ENCODE data around the gene SLC25A25.

Gene SLC25A25

GRCh38 chr9:128101690-128102089 is 33.7 kb downstream of the SLC25A25 start:
- no peak overlapping the region for H3K4me3 ChIP-seq (ENCODE audit: low read depth, low read length)
- DNase-seq (ENCODE audit: low read depth) = no peak
- TF ChIP-seq, protein P1, sequence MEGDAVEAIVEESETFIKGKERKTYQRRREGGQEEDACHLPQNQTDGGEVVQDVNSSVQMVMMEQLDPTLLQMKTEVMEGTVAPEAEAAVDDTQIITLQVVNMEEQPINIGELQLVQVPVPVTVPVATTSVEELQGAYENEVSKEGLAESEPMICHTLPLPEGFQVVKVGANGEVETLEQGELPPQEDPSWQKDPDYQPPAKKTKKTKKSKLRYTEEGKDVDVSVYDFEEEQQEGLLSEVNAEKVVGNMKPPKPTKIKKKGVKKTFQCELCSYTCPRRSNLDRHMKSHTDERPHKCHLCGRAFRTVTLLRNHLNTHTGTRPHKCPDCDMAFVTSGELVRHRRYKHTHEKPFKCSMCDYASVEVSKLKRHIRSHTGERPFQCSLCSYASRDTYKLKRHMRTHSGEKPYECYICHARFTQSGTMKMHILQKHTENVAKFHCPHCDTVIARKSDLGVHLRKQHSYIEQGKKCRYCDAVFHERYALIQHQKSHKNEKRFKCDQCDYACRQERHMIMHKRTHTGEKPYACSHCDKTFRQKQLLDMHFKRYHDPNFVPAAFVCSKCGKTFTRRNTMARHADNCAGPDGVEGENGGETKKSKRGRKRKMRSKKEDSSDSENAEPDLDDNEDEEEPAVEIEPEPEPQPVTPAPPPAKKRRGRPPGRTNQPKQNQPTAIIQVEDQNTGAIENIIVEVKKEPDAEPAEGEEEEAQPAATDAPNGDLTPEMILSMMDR (IDR thresholded peaks at IDR 0.05; ENCODE audit: control insufficient read depth, extremely low read depth, insufficient read depth) = no peak

DNA sequence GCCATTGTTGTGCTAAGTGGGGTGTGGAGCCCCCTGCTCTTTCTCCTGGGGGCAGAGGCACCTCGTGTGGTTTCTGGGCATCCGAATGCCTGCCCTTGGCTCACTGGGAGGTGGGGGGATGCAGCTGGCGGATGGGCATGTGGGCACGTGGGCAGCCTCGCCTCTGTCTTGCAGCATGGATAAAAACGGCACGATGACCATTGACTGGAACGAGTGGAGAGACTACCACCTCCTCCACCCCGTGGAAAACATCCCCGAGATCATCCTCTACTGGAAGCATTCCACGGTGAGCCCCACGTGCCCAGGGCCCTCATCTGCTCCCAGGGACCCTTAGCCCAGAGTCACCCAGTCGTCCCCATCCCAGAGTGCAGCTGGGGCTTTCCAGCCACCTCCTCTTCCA is 34.2 kb downstream of the SLC25A25 start:
- TF ChIP-seq, protein P1 (IDR thresholded peaks at IDR 0.05; ENCODE audit: control insufficient read depth, extremely low read depth, insufficient read depth) = no peak
- H3K4me3 ChIP-seq (ENCODE audit: low read depth, low read length) = no peak overlapping the region
- no peak for DNase-seq (ENCODE audit: low read depth)

GRCh38 chr9:128102861-128103588 is 35.0 kb downstream of the SLC25A25 start:
- peak; percentile 93 for DNase-seq (ENCODE audit: low read depth)
- TF ChIP-seq, protein P1 (IDR thresholded peaks at IDR 0.05; ENCODE audit: control insufficient read depth, extremely low read depth, insufficient read depth) = no peak
- no peak overlapping the region for H3K4me3 ChIP-seq (ENCODE audit: low read depth, low read length)

DNA sequence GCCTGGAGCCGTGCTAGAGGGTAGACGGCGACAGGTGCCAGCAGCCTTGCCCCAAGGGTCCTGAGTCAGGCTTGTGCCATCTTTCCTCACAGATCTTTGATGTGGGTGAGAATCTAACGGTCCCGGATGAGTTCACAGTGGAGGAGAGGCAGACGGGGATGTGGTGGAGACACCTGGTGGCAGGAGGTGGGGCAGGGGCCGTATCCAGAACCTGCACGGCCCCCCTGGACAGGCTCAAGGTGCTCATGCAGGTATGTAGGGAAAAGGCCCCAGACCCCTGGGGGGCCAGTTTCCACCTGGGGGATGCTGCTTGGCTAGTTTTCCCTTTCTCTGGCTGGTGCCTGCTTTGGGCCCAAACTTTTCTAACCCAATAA is 35.5 kb downstream of the SLC25A25 start:
- no peak for DNase-seq (ENCODE audit: low read depth)
- no peak overlapping the region for H3K4me3 ChIP-seq (ENCODE audit: low read depth, low read length)
- TF ChIP-seq, protein P1 (IDR thresholded peaks at IDR 0.05; ENCODE audit: control insufficient read depth, extremely low read depth, insufficient read depth) = peak; percentile 48

DNA sequence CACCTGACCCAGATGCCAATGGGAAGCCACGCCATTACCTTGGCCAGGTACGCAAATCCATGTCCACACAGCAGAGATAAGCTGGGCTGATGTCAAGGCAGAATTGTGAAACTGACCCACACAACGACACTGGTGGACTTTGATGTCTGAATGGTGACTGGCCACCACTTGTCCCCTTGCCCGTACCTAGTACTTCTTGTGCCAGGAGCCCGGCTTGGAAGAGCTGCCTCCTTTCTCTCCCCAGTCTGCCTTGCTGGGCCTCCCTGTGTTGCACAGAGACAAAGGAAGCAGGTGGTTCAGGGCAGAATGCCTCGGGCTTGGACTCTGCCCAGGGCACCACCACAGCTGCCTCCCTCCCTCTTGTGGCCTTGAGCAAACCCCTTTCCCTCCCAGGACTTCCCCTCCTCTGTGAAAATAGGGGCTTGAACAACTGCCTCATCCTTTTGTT is 36.2 kb downstream of the SLC25A25 start:
- H3K4me3 ChIP-seq (ENCODE audit: low read depth, low read length) = no peak overlapping the region
- DNase-seq (ENCODE audit: low read depth) = no peak
- TF ChIP-seq, protein P1 (IDR thresholded peaks at IDR 0.05; ENCODE audit: control insufficient read depth, extremely low read depth, insufficient read depth) = no peak

GRCh38 chr9:128105538-128106175 is 37.6 kb downstream of the SLC25A25 start:
- TF ChIP-seq, protein P1 (IDR thresholded peaks at IDR 0.05; ENCODE audit: control insufficient read depth, extremely low read depth, insufficient read depth) = no peak
- DNase-seq (ENCODE audit: low read depth) = no peak

More at GRCh38 chr9:128105538-128106175, 37.6 kb downstream of the SLC25A25 start:
- H3K4me3 ChIP-seq (ENCODE audit: low read depth, low read length) = no peak overlapping the region
